GM21423 (cell line): ENCODE data around the gene FUT2.
"Not testable (repeated sequence)": the region's sequence is repeated elsewhere in the genome, so short reads cannot be mapped to it uniquely, and the experiment has no call there.

Experiments
- ATAC-seq: cut with Tn5 transposase; IDR thresholded peaks from one replicate; pipeline ENCODE4 v1.9.1; 2021; ENCODE audit warnings: mild to moderate bottlenecking, moderate library complexity; ENCODE audit not compliant: unreplicated experiment

Gene FUT2

DNA sequence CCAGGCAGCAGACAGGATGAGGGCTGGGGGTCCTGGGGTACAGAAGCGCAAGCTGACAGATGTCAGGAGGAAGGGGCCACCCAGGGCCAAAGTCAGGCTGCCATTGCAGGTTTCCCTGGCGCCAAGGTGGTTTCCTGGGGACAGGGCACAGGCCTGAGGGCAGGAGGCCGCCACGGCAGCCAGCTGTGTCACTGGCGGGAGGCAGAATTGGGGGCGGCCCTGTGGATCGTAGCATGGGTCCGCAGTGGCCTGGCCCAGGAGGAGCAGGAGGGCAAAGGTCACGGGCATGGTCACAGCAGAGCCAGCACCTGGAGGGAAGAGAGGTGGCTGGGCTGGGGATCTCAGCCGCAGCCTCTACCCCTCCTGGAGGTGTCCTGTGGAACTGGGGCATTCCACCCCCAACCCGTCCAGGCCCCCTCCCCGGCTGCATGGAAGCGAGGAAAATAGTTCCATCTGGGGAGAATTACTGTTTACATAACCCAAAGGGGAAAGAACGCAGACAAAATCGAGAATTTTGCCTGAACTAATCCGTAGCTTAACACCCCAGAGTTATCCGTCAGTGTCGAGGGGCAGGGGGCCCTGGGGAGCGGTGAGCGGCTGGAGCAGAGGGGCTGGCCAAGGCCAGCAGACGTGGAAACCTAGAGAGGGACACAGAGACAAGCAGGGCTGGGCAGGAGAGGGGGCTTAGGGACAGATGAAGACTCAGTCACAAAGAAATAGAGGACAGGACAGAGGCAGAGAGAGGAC is 24.9 kb upstream of the FUT2 start:
- no peak for ATAC-seq

DNA sequence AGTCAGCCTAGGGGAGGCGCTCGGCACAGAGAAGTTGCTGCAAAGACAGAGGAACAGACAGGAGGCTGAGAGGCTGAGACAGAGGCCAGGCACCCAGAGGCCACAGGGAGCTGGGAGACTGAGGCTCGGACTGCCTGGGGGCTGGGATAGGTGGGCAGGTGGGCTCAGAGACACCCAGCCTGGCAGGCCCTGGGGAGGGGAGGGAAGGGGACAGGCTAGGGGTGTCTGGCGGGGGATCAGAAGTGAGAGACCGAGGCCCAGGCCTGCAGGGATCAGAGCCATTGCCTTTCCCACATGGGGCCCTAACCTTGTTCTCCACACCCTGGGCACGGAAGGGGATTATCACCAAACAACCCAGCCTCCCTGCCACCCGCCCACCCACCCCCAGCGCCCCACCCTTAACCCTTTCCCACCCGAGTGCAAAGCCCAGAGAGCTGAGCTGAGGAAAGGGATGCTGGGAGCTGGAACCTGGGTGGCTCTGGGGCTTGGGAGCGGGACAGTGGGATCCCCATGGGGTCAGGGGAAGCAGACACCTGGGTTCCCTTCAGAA is 24.2 kb upstream of the FUT2 start:
- ATAC-seq: no peak

DNA sequence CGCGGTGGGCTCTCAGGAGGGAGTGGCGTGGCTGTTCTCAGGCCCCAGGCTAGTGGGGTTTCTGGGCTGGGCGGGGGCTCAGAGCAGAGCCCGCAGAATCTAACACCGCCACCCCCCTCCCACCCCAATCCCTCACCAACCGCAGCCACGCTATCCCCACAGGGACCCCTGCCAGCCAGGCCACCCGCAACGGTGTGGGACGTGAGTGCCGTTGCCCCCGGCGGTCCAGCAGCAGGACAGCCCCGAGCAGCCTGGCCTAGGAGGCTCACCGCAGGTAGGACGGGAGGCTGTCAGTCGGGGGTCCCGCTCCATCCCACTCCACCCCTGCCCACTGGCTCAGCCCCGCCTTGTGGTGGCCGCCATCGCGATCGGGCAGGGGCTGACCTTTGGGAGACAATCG is 22.8 kb upstream of the FUT2 start, which contains the start of gene NTN5:
Gene NTN5, minus strand, starts transcription at position 24 of the 400 bp plus-strand sequence. CDS start 2,031 bp downstream, outside the sequence.
- ATAC-seq: no peak

DNA sequence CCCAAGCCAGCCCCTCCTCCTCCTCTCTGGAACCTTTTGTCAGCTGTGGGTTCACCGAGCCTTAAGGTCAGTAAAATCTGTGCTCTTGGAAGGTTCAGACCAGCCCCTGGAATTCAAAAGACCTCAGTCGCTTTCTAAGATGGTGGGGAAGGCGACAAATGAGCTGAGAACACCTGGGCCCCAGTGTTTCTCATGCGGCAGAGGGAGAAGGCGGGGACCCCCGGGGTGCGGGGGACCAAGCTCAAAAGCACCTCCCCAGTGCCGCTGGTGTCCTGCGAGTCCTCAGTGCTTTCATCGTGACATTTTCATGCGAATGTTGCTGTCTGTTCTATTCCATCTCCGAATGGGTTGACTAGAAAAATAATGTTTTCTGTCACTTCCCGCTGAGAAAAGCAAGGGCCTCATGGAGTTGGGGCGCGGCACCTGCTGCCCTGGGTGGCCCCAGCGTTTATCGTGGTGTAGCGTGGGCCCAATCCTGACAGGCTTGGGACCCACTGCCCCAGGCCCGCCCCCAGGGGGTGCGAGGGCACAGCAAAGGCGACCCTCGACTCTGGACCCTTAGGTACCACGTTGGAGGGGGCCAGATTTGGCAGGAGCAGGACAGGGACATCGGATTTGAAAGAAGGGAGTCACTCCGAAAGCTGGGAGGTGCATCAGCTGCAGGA is 22.2 kb upstream of the FUT2 start:
- ATAC-seq: no peak

DNA sequence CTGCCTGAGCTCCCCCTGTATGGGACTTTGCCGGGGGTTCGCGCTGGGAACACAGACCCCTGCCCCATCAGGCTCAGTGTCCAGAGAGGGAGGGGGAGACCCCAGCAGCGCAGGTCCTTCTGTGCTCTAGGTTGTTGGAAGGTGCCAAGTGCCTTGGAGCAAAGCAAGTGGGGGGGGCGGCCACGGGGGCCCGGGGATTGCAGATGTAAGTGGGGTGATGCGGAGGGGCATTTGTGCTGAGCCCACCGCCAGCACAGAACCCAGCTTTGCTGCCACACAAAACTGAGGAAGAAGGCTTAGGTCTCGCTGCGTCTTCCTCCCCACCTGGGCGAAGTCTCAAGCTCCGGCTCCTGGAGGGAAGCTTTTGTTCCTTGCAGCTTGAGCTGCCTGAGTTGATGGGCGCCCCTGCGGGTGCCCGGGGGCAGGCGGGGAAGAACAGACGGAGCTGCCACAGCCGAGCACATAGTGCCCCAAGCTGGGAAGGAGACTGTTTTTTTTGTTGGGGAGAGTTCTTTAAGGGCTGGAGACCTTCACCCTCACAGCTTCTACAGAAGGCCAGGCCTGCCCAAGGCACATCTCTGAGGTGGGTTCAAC is 21.5 kb upstream of the FUT2 start:
- no peak for ATAC-seq

DNA sequence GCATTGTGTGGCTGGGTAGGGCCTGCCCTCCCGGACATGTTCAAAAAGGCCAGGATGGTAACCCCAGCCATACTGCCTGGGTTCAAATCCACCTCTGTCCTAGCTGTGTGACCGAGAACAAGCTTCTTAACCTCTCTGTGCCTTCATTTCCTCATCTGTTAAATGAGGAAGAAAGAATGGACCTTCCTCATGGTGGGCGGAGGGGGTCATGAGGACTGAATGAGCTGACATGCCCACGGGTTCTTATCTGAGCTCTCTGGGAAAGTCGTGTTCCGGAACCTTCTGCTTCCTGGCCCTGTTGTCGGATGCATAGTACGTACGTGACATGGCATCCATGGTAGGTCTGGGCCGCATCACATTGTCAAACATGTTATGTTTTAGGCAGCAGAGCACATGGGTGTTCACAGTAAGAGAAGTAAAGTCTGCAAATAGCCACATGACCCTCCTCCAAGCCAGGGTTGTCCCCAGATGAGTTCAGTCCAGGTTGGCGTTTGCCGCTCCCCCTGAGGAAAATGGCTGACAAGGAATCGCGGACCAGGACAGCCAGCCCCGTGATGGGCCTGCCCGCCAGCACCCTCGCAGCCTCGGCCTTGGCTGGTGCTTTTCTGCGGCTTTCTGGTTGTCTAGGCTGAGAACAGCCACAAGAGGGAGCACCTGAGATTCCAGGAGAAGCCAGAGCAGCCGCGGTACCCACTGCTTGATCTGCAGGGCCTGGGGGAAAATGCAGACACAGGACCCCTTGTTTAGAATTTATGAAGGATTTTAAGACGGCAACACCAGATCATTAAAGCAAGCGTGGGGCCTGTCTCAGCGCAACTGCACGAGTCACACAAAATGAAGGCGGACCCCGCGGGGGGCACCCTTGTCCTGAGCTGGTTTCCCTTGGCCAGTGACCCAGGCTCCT is 20.6 kb upstream of the FUT2 start:
- no peak for ATAC-seq

DNA sequence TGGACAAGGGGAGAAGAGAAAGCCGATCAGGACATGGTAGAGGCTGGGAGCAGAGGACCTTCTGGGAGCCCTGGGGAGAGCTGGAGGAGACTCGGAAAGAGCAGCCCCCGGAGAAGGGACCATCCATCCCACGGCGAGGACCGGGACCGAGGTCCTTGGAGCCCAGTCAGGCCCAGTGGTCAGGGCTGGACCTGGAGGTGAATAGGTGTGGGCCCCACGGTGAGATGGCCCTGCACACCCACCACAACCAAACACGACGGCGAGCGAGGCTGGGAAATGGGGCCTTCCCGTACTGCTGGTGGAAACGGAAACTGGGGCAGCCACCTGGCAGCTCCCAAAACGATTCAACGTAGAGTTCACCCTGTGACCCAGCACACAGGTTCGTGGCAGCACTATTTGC is 19.3 kb upstream of the FUT2 start:
- ATAC-seq: no peak

DNA sequence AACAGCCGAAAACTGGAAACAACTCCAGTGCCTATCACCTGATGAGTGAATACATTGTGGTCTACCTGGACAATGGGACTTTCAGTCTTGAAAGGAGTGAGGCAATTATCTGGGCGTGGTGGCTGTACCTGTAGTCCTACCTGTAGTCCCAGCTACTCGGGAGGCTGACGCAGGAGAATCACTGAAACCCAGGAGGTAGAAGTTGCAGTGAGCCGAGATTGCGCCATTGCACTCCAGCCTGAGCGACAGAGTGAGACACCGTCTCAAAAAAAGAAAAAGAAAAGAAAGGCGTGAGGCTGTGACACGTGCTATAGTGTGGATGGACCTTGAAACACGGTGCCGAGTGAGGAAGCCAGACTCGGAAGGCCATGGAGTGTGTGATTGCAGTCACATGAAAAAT is 18.9 kb upstream of the FUT2 start:
- ATAC-seq: no peak

DNA sequence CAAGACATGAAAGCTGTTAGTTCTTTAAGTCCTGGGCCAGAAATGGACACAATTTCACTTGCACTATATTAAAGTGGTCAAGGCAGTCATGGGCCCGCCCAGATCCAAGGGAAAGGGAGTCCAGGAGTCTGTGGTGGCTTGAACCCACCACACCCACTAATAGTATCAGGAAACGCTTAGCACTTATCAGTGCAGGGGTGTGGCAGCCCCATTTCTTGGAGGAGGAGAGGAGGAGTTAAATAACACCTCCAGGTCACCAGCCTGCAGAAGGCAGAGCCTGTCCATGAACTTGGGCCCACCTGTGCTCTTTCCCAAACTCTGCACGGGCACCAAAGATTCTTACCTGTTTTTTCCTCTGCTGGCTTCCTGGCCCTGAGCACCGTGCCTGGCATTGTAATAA is 17.6 kb upstream of the FUT2 start:
- no peak for ATAC-seq

DNA sequence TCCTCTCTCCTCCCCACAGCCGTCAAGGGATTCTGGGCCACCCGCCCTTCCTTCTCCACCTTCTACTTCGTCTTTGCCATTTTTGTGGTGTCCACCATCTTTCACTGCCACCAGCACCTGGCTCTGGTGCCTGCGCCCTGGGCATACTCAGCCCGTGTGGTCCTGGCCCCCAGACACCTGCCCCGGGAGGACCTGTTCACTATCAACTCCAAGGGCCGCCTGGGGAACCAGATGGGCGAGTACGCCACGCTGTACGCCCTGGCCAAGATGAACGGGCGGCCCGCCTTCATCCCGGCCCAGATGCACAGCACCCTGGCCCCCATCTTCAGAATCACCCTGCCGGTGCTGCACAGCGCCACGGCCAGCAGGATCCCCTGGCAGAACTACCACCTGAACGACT is 15.8 kb upstream of the FUT2 start:
- not testable (repeated sequence) for ATAC-seq

DNA sequence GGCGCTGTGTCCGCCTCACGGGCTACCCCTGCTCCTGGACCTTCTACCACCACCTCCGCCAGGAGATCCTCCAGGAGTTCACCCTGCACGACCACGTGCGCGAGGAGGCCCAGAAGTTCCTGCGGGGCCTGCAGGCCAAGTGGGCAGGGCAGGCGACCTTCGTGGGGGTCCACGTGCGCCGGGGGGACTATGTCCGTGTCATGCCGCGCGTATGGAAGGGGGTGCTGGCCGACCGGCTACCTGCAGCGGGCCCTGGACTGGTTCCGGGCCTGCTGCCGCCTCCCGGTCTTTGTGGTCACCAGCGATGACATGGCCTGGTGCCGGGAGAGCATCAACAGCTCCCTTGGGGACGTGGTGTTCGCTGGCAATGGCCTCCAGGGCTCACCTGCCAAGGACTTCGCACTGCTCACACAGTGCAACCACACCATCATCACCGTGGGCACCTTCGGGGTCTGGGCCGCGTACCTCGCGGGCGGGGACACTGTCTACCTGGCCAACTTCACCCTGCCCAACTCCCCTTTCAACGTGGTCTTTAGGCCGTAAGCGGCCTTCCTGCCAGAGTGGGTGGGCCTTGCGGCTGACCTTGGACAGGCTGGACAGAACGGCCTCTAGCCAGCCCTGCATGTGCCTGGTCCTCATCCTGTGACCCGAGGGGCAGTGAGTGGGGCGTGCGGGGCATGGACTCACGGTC is 15.2 kb upstream of the FUT2 start:
- ATAC-seq: no peak

DNA sequence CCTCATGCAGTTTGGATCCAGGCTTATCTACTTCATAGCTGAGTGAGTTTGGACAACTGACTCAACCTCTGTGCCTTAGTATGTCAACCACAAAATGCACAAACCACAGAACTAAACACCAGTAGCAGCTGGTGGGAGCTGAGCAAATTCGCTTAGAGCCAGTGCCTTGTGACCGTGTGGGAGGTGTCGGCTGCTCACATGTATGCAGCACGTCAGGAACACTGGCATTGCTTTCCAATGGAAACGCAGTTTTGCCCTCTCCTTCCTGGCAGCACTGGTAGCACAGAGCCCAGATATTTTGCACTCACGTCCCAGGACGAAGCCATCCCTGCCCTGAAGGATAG is 14.7 kb upstream of the FUT2 start:
- ATAC-seq: no peak

DNA sequence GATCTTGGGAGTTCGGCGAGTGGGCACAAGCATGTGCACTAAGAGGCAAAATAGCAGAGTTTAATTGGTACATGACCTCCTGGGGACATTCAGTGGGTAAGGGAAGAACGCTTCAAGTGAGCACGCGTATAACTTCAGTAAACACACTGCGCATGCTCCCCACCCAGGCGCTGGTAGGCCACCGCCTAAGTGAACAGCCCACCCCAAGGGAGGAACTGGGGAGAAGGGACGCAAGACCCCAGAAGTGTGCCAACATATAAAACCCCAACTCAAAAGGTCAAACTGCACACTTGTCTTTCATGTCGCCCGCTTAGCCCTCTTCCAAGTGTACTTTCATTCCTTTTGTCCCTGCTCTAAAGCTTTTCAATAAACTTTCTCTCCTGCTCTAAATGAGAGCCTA is 12.4 kb upstream of the FUT2 start:
- ATAC-seq: no peak

DNA sequence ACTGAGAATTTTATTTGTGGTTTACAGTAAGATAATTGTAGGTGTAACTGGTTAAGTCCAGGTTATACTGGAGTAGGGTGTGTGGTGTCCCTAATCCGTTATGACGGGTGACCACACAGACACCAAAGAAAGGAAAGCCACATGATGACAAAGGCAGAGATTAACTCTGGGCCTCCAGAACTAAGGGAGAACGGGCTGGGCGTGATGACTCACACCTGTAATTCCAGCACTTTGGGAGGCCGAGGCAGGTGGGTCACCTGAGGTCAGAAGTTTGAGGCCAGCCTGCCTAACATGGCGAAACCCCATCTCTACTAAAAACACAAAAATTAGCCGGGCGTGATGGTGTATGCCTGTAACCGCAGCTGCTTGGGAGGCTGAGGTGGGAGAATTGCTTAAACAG is 10.2 kb upstream of the FUT2 start:
- ATAC-seq: no peak

DNA sequence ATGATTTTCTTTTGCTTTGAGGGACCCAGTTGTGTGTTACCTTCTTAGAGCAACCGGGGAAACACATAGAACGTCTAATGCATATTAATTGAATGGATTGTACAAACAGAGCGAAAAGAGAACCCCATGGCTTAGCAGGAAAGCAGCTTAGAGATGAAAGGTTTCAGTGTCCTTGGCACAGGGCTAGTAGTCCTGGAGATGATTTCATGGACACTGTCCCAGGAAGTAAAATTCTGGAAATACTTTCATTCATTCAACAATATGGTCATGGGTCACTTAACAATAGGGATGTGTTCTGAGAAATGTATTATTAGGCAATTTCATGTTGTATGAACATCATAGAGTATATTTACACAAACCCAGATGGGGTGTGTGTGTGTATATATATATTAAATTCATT is 9.7 kb upstream of the FUT2 start:
- ATAC-seq: no peak

DNA sequence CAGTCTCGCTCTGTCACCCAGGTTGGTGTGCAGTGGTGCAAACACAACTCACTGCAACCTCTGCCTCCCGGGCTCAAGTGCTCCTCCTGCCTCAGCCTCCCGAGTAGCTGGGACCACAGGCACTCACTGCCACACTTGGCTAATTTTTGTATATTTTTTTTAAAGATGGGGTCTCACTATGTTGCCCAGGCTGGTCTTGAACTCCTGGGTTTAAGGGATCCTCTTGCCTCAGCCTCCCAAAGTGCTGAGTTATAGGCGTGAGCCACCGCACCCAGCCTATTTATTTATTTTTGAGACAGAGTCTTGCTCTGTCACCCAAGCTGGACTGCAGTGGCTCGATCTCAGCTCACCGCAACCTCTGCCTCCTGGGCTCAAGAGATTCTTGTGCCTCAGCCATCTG is 9.1 kb upstream of the FUT2 start:
- not testable (repeated sequence) for ATAC-seq

DNA sequence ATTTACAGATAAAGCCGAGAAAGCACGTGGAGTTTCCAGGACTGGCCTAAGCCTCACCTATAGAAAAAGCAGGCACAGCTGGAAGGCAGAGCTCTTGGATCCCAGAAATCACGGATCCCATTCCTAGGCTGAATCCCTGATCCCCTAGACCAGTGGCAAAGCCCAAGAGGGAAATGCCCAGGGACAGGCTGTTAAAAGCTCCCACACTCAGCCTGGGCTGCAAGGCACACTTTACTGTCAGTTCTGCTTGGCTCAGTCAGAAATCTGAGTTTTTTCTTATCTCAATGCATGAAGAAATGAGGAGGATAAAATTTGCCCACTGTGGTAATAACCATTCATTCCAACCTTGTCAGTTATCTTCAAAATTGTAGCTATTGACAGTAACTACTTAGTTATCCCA is 8.0 kb upstream of the FUT2 start:
- ATAC-seq: no peak

DNA sequence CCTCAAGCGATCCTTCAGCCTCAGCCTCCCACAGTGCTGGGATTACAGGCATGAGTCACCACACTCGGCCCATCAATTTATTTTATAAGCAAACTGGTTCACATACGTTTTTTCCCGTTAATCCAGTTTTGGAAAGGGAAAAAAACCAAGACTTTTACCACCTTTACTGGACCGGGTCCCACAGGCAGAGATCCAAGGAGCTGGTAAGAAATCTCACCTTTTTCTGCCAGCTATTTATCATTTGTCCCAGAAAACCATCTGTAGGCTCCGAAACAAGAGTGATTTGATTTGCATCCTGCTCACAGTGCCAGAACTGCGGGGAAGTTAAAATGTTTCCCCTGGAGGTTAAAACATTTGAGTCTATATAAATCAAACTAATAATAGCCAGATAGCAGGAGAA is 6.3 kb upstream of the FUT2 start:
- no peak for ATAC-seq

DNA sequence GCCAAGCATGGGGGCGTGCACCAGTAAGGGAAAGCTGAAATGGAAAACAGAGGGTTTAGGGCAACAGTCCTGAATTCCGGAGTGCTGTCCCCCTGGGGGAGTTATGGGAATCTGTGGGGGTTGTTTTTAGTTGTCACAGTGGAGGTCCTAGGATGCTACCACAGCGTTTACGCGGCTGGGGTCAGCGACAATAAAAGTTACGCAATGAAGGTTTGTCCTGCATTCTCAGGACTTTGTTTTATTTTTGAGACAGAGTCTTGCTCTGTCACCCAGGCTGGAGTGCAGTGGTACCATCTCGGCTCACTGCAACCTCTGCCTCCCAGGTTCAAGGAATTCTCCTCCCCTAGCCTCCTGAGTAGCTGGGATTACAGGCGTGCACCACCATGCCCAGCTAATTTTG is 2.1 kb upstream of the FUT2 start:
- not testable (repeated sequence) for ATAC-seq

DNA sequence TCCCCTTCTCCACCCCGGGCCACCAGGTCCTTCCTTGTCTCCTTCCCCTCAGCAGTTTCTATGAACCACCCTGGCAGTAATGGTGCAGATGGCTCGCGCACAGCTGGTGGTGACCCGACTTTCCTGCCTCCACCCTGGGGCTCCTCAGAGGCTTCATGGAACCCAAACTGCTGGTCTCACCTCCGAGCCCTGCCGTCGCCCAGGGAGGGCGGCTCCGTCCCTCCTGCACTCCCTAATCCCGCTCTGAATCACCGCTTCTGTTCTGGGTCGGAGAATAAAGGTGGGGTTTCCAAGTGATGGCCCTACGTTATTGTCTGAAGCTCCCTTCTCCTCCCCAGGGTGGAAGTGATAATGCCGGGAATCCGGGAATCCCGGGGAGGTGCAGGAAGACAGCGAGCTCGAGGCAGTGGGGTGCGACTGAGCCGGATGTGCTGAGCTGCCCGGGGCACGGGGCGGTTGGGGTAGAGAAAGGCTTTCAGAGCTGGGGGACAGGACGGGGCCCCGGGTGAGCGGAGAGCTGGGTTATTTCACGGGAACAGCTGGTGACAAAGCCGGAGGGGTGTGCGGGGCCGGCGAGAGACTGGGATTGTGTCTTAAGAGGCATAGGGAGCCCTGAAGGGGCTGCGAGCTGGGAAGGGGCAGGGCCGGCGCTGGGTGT is 711 bp downstream of the FUT2 start:
- no peak for ATAC-seq
